Measurements from ENCODE around the gene ABL1. TPM values are rescaled to one million over a fixed set of nuclear protein-coding genes. Genes with fewer than 3 reads are reported as not detected.

The ABL1 gene
- total RNA-seq, 1 donor from 2014 or later = 30.7 TPM

DNA sequence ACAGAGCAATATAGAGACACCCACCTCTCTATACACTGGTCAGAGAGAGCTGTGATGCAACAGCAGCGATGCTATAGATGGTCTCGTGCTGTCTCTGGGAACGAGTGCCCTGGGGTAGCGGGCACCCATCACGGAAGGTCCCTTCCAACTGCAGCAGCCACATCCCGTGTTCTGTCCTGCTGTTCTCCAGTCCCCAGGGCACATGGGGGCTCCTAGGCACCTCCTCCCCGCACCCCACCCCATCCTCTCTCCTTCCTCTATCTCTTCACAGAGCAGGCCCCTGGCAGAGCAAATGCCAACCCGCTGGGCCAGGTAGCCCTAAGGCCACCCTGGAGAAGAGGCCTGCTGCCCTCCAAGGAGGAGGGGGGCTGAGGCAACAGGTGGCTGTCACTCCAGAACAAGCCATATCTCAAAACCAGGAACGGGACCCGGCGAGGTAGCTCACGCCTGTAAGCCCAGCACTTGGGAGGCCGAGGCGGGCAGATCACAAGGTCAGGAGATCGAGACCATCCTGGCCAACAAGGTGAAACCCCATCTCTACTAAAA is 95.8 kb downstream of the ABL1 start:
- Histone ChIP-seq H3K36me3 (no peaks in the 10 kb centered on the region), H3K27ac (replicated peaks) (no peak overlapping the region), H3K9me3 (replicated peaks) (no peaks in the 10 kb centered on the region), H3K27me3 (ENCODE audit: low read depth) (peaks cover 67% of the 10 kb centered on the region), H3K4me3 (no peak overlapping the region), H3K4me1 (peaks cover 42% of the 10 kb centered on the region)
- no peak for DNase-seq
- TF ChIP-seq CTCF (IDR thresholded peaks at IDR 0.05; ENCODE audit: borderline replicate concordance) = no peak
- intact Hi-C loops (cut with micrococcal nuclease) = loop anchor here (10.0 kb wide), 1 partner anchor 56 kb away; no protein-coding TSS in a partner anchor

GRCh38 chr9:130931508-130932254 is 96.6 kb downstream of the ABL1 start:
- no peak for TF ChIP-seq CTCF (IDR thresholded peaks at IDR 0.05; ENCODE audit: borderline replicate concordance)
- Histone ChIP-seq H3K4me3 (no peak overlapping the region), H3K36me3 (no peaks in the 10 kb centered on the region), H3K9me3 (replicated peaks) (no peaks in the 10 kb centered on the region), H3K27me3 (ENCODE audit: low read depth) (peaks cover 71% of the 10 kb centered on the region), H3K4me1 (peaks cover 42% of the 10 kb centered on the region), H3K27ac (replicated peaks) (no peak overlapping the region)
- no peak for DNase-seq
- intact Hi-C loops (cut with micrococcal nuclease) = loop anchor here (10.0 kb wide), 1 partner anchor 57 kb away; no protein-coding TSS in a partner anchor

DNA sequence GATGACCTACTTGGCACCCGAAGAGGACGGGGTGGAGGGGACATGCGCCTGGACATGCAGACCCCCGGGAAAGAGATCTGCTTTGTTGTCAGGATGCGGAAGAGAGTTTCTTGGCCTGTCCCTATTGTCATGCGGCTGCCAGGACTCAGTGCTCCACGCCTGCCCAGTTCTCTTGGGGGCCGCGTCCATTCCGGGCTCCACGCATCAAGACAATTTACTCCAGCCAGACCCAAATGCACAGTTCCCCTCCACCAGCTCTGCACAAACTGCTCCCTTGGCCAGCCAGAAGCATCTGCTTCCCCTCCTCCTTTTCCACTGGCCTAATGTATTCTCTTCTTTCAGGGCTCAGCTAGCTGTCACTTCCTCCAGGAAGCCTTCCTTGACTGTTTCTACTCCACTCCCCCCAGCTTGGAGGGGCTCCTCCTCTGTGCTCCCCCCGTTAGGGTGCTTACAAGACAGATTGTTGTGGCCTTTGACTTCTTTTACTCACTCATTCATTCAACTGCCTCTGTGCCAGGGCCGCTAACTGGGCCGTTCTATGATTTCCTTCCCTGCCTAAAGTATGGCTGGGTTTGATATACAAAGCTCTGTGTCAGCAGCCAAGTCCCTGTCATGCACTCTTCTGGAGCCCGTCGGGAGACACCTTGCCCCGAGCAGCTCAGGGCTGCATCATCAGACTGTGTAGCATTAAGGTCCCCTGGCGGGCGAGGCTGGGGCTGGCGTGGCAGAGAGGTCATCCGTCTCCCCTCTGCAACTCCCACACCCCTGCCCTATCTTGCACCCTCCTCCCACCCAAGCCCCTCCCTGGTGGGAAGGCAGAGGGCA is 97.4 kb downstream of the ABL1 start:
- Histone ChIP-seq H3K4me1 (peaks cover 42% of the 10 kb centered on the region), H3K27ac (replicated peaks) (peak overlapping the region; percentile 79), H3K4me3 (peak overlapping the region; percentile 41), H3K9me3 (replicated peaks) (no peaks in the 10 kb centered on the region), H3K27me3 (ENCODE audit: low read depth) (peaks cover 79% of the 10 kb centered on the region), H3K36me3 (no peaks in the 10 kb centered on the region)
- intact Hi-C loops (cut with micrococcal nuclease) = loop anchor here (10.0 kb wide), 1 partner anchor 58 kb away; no protein-coding TSS in a partner anchor
- DNase-seq = peak; percentile 77
- peak; percentile 59 for TF ChIP-seq CTCF (IDR thresholded peaks at IDR 0.05; ENCODE audit: borderline replicate concordance)

DNA sequence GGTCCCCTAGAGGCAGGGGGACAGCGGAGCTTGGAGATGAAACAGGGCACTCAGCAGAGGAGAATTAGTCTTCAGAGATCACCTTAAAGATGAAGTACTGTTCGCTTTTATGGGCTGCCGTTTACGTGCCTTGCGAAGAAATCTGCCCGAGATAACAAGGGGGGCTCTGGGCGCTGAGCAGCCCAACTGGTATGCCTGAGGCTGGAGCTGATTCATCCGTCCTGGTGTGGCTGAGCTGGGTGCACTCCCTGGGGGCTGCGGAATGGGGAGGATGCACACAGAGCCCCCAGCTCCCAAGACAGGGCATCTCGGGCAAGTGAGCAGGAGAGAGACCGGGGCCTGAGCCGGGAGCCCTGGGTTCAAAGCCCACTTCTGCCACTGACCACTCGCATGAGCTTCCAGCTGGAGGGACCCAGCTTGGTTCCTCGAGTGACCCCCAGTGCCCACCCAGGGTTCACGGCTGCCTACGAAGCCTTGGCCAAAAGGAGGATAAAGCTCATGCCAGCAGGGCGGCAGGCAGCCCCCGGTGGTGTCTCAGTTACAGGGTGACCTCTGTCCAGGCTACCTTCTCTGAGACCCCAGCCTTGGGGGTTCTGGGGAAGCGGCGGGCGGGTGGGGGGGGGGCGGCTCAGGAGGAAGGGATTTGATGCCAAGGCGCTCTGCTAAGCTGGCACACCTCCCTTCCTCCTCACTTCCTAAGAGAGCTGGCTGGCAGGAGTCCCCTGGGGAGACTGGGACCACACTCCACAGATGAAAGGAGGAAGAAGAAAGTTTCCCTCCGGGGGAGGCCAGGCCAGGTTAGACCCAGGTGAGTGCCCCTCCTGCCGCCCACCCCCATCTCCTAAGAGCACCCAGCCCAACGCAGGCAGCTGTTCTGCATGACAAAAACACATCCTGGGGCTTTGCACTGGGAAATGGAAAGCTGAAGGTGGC is 98.3 kb downstream of the ABL1 start:
- no peaks in the 10 kb centered on the region for H3K36me3 ChIP-seq
- intact Hi-C loops (cut with micrococcal nuclease) = loop anchor here (10.0 kb wide), 1 partner anchor 59 kb away; no protein-coding TSS in a partner anchor
- peak overlapping the region; percentile 41 for H3K4me3 ChIP-seq
- H3K27me3 ChIP-seq (ENCODE audit: low read depth) = peaks cover 84% of the 10 kb centered on the region
- DNase-seq = no peak
- peaks cover 44% of the 10 kb centered on the region for H3K4me1 ChIP-seq
- no peak for TF ChIP-seq CTCF (IDR thresholded peaks at IDR 0.05; ENCODE audit: borderline replicate concordance)
- peak overlapping the region; percentile 79 for H3K27ac ChIP-seq (replicated peaks)
- H3K9me3 ChIP-seq (replicated peaks) = no peaks in the 10 kb centered on the region

All from left ventricle myocardium inferior (tissue), 1 donor.